ENCODE results near the gene HSPG2.

Gene HSPG2

GRCh38 chr1:21839337-21840037 is 97.6 kb downstream of the HSPG2 start:
- H3K27me3 Mint-ChIP-seq, result no peaks in the 10 kb centered on the region
- no peak for DNase-seq (ENCODE audit: low spot score in 2 of 2)
- no peak overlapping the region for H3K4me3 Mint-ChIP-seq
- peaks cover 7% of the 10 kb centered on the region for H3K9me3 Mint-ChIP-seq
- no peaks in the 10 kb centered on the region for H3K4me1 Mint-ChIP-seq
- H3K36me3 Mint-ChIP-seq (ENCODE audit: insufficient read depth), result no peaks in the 10 kb centered on the region
- ATAC-seq (replicated peaks; ENCODE audit: extremely low read depth, poor library complexity, severe bottlenecking), result no peak
- H3K27ac Mint-ChIP-seq (ENCODE audit: low read depth), result no peak overlapping the region

GRCh38 chr1:21838359-21839157 is 98.6 kb downstream of the HSPG2 start:
- H3K4me1 Mint-ChIP-seq, result no peaks in the 10 kb centered on the region
- peaks cover 3% of the 10 kb centered on the region for H3K36me3 Mint-ChIP-seq (ENCODE audit: insufficient read depth)
- no peak overlapping the region for H3K27ac Mint-ChIP-seq (ENCODE audit: low read depth)
- H3K9me3 Mint-ChIP-seq, result peaks cover 14% of the 10 kb centered on the region
- ATAC-seq (replicated peaks; ENCODE audit: extremely low read depth, poor library complexity, severe bottlenecking), result no peak
- DNase-seq (ENCODE audit: low spot score in 2 of 2), result no peak
- no peak overlapping the region for H3K4me3 Mint-ChIP-seq
- H3K27me3 Mint-ChIP-seq, result no peaks in the 10 kb centered on the region

- DNase-seq (ENCODE audit: low spot score in 2 of 2) (no peak), ATAC-seq (replicated peaks; ENCODE audit: extremely low read depth, poor library complexity, severe bottlenecking) (no peak)
- no peak overlapping the region for H3K27ac Mint-ChIP-seq (ENCODE audit: low read depth)
- no peaks in the 10 kb centered on the region for H3K27me3 Mint-ChIP-seq
- no peaks in the 10 kb centered on the region for H3K4me1 Mint-ChIP-seq
- peaks cover 18% of the 10 kb centered on the region for H3K9me3 Mint-ChIP-seq
- H3K4me3 Mint-ChIP-seq, result no peak overlapping the region
- peaks cover 3% of the 10 kb centered on the region for H3K36me3 Mint-ChIP-seq (ENCODE audit: insufficient read depth)
Observed at GRCh38 chr1:21837476-21837875, 99.6 kb downstream of the HSPG2 start.

- Mint-ChIP-seq H3K27me3 (no peaks in the 10 kb centered on the region), H3K27ac (ENCODE audit: low read depth) (no peak overlapping the region), H3K9me3 (peaks cover 19% of the 10 kb centered on the region), H3K4me3 (no peak overlapping the region), H3K4me1 (no peaks in the 10 kb centered on the region), H3K36me3 (ENCODE audit: insufficient read depth) (peaks cover 3% of the 10 kb centered on the region)
- DNase-seq (ENCODE audit: low spot score in 2 of 2) (no peak), ATAC-seq (replicated peaks; ENCODE audit: extremely low read depth, poor library complexity, severe bottlenecking) (no peak)
Observed at GRCh38 chr1:21836729-21837128, 100.4 kb downstream of the HSPG2 start.

- DNase-seq (ENCODE audit: low spot score in 2 of 2) (no peak), ATAC-seq (replicated peaks; ENCODE audit: extremely low read depth, poor library complexity, severe bottlenecking) (no peak)
- peaks cover 19% of the 10 kb centered on the region for H3K9me3 Mint-ChIP-seq
- H3K4me1 Mint-ChIP-seq, result no peaks in the 10 kb centered on the region
- no peak overlapping the region for H3K27ac Mint-ChIP-seq (ENCODE audit: low read depth)
- no peaks in the 10 kb centered on the region for H3K27me3 Mint-ChIP-seq
- peaks cover 3% of the 10 kb centered on the region for H3K36me3 Mint-ChIP-seq (ENCODE audit: insufficient read depth)
- no peak overlapping the region for H3K4me3 Mint-ChIP-seq
Observed at GRCh38 chr1:21836010-21836409, 101.1 kb downstream of the HSPG2 start.

GRCh38 chr1:21834666-21835065 is 102.4 kb downstream of the HSPG2 start:
- Mint-ChIP-seq H3K4me1 (no peaks in the 10 kb centered on the region), H3K9me3 (peaks cover 19% of the 10 kb centered on the region), H3K36me3 (ENCODE audit: insufficient read depth) (peaks cover 3% of the 10 kb centered on the region), H3K27ac (ENCODE audit: low read depth) (no peak overlapping the region), H3K4me3 (no peak overlapping the region), H3K27me3 (no peaks in the 10 kb centered on the region)
- DNase-seq (ENCODE audit: low spot score in 2 of 2), result no peak
- ATAC-seq (replicated peaks; ENCODE audit: extremely low read depth, poor library complexity, severe bottlenecking), result no peak

- H3K9me3 Mint-ChIP-seq, result peaks cover 19% of the 10 kb centered on the region
- H3K4me1 Mint-ChIP-seq, result no peaks in the 10 kb centered on the region
- DNase-seq (ENCODE audit: low spot score in 2 of 2) (no peak), ATAC-seq (replicated peaks; ENCODE audit: extremely low read depth, poor library complexity, severe bottlenecking) (no peak)
- H3K27ac Mint-ChIP-seq (ENCODE audit: low read depth), result no peak overlapping the region
- peaks cover 3% of the 10 kb centered on the region for H3K36me3 Mint-ChIP-seq (ENCODE audit: insufficient read depth)
- H3K27me3 Mint-ChIP-seq, result no peaks in the 10 kb centered on the region
- H3K4me3 Mint-ChIP-seq, result no peak overlapping the region
Observed at GRCh38 chr1:21834094-21834493, 103.0 kb downstream of the HSPG2 start.

GRCh38 chr1:21833392-21833976 is 103.6 kb downstream of the HSPG2 start:
- Mint-ChIP-seq H3K27me3 (peaks cover 3% of the 10 kb centered on the region), H3K36me3 (ENCODE audit: insufficient read depth) (peaks cover 3% of the 10 kb centered on the region), H3K4me1 (no peaks in the 10 kb centered on the region), H3K27ac (ENCODE audit: low read depth) (no peak overlapping the region), H3K4me3 (no peak overlapping the region), H3K9me3 (peaks cover 19% of the 10 kb centered on the region)
- DNase-seq (ENCODE audit: low spot score in 2 of 2) (no peak), ATAC-seq (replicated peaks; ENCODE audit: extremely low read depth, poor library complexity, severe bottlenecking) (no peak)

- H3K4me3 Mint-ChIP-seq, result no peak overlapping the region
- peaks cover 3% of the 10 kb centered on the region for H3K36me3 Mint-ChIP-seq (ENCODE audit: insufficient read depth)
- DNase-seq (ENCODE audit: low spot score in 2 of 2) (no peak), ATAC-seq (replicated peaks; ENCODE audit: extremely low read depth, poor library complexity, severe bottlenecking) (no peak)
- no peak overlapping the region for H3K27ac Mint-ChIP-seq (ENCODE audit: low read depth)
- H3K9me3 Mint-ChIP-seq, result peaks cover 19% of the 10 kb centered on the region
- no peaks in the 10 kb centered on the region for H3K4me1 Mint-ChIP-seq
- H3K27me3 Mint-ChIP-seq, result peaks cover 16% of the 10 kb centered on the region
Observed at GRCh38 chr1:21831454-21831970, 105.6 kb downstream of the HSPG2 start.

- ATAC-seq (replicated peaks; ENCODE audit: extremely low read depth, poor library complexity, severe bottlenecking), result no peak
- H3K27me3 Mint-ChIP-seq, result peaks cover 16% of the 10 kb centered on the region
Observed at GRCh38 chr1:21830792-21831453, 106.2 kb downstream of the HSPG2 start.

GRCh38 chr1:21829294-21829693 is 107.8 kb downstream of the HSPG2 start:
- Mint-ChIP-seq H3K9me3 (peaks cover 10% of the 10 kb centered on the region), H3K27me3 (peaks cover 16% of the 10 kb centered on the region), H3K4me3 (no peak overlapping the region), H3K4me1 (no peaks in the 10 kb centered on the region), H3K27ac (ENCODE audit: low read depth) (no peak overlapping the region), H3K36me3 (ENCODE audit: insufficient read depth) (peaks cover 2% of the 10 kb centered on the region)
- ATAC-seq (replicated peaks; ENCODE audit: extremely low read depth, poor library complexity, severe bottlenecking), result no peak
- no peak for DNase-seq (ENCODE audit: low spot score in 2 of 2)

More at GRCh38 chr1:21830792-21831453, 106.2 kb downstream of the HSPG2 start:
- DNase-seq (ENCODE audit: low spot score in 2 of 2), result no peak
- peaks cover 19% of the 10 kb centered on the region for H3K9me3 Mint-ChIP-seq
- peaks cover 3% of the 10 kb centered on the region for H3K36me3 Mint-ChIP-seq (ENCODE audit: insufficient read depth)
- no peak overlapping the region for H3K4me3 Mint-ChIP-seq
- H3K27ac Mint-ChIP-seq (ENCODE audit: low read depth), result no peak overlapping the region
- H3K4me1 Mint-ChIP-seq, result no peaks in the 10 kb centered on the region

- Mint-ChIP-seq H3K27ac (ENCODE audit: low read depth) (no peak overlapping the region), H3K36me3 (ENCODE audit: insufficient read depth) (no peaks in the 10 kb centered on the region), H3K4me3 (no peak overlapping the region), H3K9me3 (peaks cover 5% of the 10 kb centered on the region), H3K4me1 (no peaks in the 10 kb centered on the region), H3K27me3 (peaks cover 22% of the 10 kb centered on the region)
- no peak for DNase-seq (ENCODE audit: low spot score in 2 of 2)
- ATAC-seq (replicated peaks; ENCODE audit: extremely low read depth, poor library complexity, severe bottlenecking), result no peak
Observed at GRCh38 chr1:21828506-21829210, 108.5 kb downstream of the HSPG2 start.
